ENCODE results near the gene SLC38A3. TPM values are rescaled to one million over a fixed set of nuclear protein-coding genes. Genes with fewer than 3 reads are reported as not detected.

SLC38A3 gene
- total and polyA plus RNA-seq, 2 of the 8 experiments (the other 6 are each of a cell fraction or from before 2014, with no cell fraction given), result 1.2 to 3.7 TPM

DNA sequence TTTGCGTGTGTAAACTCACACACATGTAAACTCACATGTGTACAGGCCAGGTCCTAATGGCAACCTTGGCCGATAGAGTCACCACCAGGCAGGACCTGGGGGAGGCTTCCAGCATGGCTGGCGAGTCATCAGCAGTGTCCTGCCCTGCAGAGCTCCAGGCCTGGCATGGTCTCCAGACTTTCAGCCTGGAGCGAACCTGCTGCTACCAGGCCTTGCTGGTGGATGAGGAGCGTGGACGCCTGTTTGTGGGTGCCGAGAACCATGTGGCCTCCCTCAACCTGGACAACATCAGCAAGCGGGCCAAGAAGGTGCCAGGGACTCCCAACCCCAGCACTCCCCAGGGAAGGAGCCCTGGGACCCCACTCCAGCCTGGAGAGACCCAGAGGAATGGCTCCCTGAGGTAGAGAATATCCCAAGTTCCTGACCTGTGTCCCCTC, 64.9 kb downstream of the SLC38A3 start:
- Histone ChIP-seq H3K27me3 (replicated peaks in 1 of 4; ENCODE audit: control insufficient read depth in 3 of 4, extremely low read depth in 1 of 4, insufficient read depth in 3 of 4, low read length in 3 of 4) (peaks cover 14 to 25% (median 20%) of the 10 kb centered on the region in 4 experiments), H2AK5ac (ENCODE audit: low read depth, low read length) (peak overlapping the region; percentile 2), H3K23me2 (ENCODE audit: low read depth, low read length) (peaks cover 2% of the 10 kb centered on the region; the same call in 1 of the 2 replicates), H3K4me1 (replicated peaks in 1 of 4; ENCODE audit: control insufficient read depth in 3 of 4, insufficient read depth in 4 of 4, low read length in 3 of 4) (peaks cover 0 to 45% (median 35%) of the 10 kb centered on the region in 4 experiments; a peak in 6 of 7 replicates), H2AFZ (ENCODE audit: low read length) (no peak overlapping the region), H2BK5ac (ENCODE audit: low read depth, low read length) (peak overlapping the region; percentile 39; the same call in 1 of the 2 replicates), H2BK15ac (ENCODE audit: low read length) (peak overlapping the region; percentile 99; the same call in 1 of the 2 replicates), H3K4me3 (ENCODE audit: extremely low read depth in 1 of 4, insufficient read depth in 2 of 4, low read depth in 3 of 4, low read length in 4 of 4) (no peak overlapping the region), H3K9ac (replicated peaks in 1 of 4; ENCODE audit: extremely low read depth in 1 of 4, low read depth in 3 of 4, low read length in 3 of 4) (no peak overlapping the region), H3K79me1 (ENCODE audit: low read depth, low read length) (no peaks in the 10 kb centered on the region), H3K27ac (ENCODE audit: low read depth, low read length) (no peak overlapping the region), H3K4me2 (ENCODE audit: insufficient read depth in 1 of 2, low read depth in 2 of 2, low read length in 2 of 2) (0 out of 4 replicates have a peak overlapping the region, but pooled peaks of 1 of the 2 experiments have one; percentile 28), H3K56ac (replicated peaks; ENCODE audit: insufficient read length, low read depth, low read length) (no peak overlapping the region), H3K23ac (ENCODE audit: insufficient read length) (no peak overlapping the region), H4K91ac (replicated peaks; ENCODE audit: insufficient read length, low read length) (peak overlapping the region; percentile 68), H3K18ac (ENCODE audit: extremely low read depth, low read length) (peak overlapping the region; percentile 48), H3K36me3 (ENCODE audit: control insufficient read depth in 2 of 4, insufficient read depth in 4 of 4, low read length in 3 of 4) (no peaks in the 10 kb centered on the region), H3K14ac (ENCODE audit: insufficient read length) (no peak overlapping the region), H3K9me3 (ENCODE audit: insufficient read depth in 2 of 2, low read depth in 1 of 2, low read length in 1 of 2) (no peaks in the 10 kb centered on the region), H2BK20ac (ENCODE audit: low read length) (peak overlapping the region; percentile 61; the same call in 1 of the 2 replicates), H4K20me1 (replicated peaks in 1 of 2; ENCODE audit: control insufficient read depth in 1 of 2, insufficient read depth in 2 of 2, low read length in 2 of 2) (peaks cover 0 to 1% of the 10 kb centered on the region in 2 experiments), H3K4ac (replicated peaks; ENCODE audit: insufficient read length, low read depth, low read length) (peak overlapping the region; percentile 65), H3K79me2 (ENCODE audit: control insufficient read depth in 1 of 2, insufficient read depth in 2 of 2, low read length in 2 of 2) (no peaks in the 10 kb centered on the region), H2BK12ac (ENCODE audit: low read depth, low read length) (peak overlapping the region; percentile 80; the same call in 1 of the 2 replicates), H2BK120ac (replicated peaks; ENCODE audit: low read depth, low read length) (no peak overlapping the region), H4K5ac (ENCODE audit: insufficient read length, low read depth, low read length) (no peak overlapping the region), H4K8ac (ENCODE audit: extremely low read depth, insufficient read depth, low read length) (peak overlapping the region; percentile 57)
- DNase-seq (ENCODE audit: low read depth in 1 of 2, low spot score in 2 of 2) (no peak), FAIRE-seq (no peak)
- ChIA-PET CTCF (ENCODE audit: partially characterized antibody) (interaction anchor here (0.5 to 53.5 kb wide), 8 partner anchors 12 to 1521 kb away, joined by 3 to 2149 read pairs (median 26); partner anchors contain the start of genes GNAI2, IFRD2 and SLC38A3), POLR2A (ENCODE audit: partially characterized antibody) (interaction anchor here (4.4 kb wide), 1 partner anchor 10 kb away, joined by 35 read pairs; no protein-coding TSS in a partner anchor)
- 90% methylated on average over 8 of the region's 8 CpGs; no CpG with 5 or more reads in 1 of the 2 experiments for WGBS, 2 experiments (ENCODE audit: extremely low coverage in 1 of 2, insufficient coverage in 1 of 2, insufficient read length in 1 of 2, insufficient replicate concordance in 2 of 2, low coverage in 1 of 2, low lambda C conversion rate in 2 of 2, missing lambda C conversion rate in 1 of 2)
- TF ChIP-seq SP1 (IDR thresholded peaks at IDR 0.05; ENCODE audit: low read depth, low read length) (no peak), SRF (IDR thresholded peaks at IDR 0.05; ENCODE audit: low read depth, low read length) (no peak), KDM4A (IDR thresholded peaks at IDR 0.05; ENCODE audit: low read depth, low read length, severe bottlenecking) (no peak), HDAC6 (IDR thresholded peaks at IDR 0.05; ENCODE audit: low read depth, low read length) (no peak), GTF2F1 (IDR thresholded peaks at IDR 0.05; ENCODE audit: borderline replicate concordance, low read depth, low read length) (no peak), KDM1A (IDR thresholded peaks at IDR 0.05; ENCODE audit: borderline replicate concordance, low read length) (no peak), CHD1 (IDR thresholded peaks at IDR 0.05; ENCODE audit: low read depth, low read length) (no peak), RFX5 (IDR thresholded peaks at IDR 0.05; ENCODE audit: borderline replicate concordance, low read depth, low read length) (no peak)
- TF ChIP-seq, protein P1, sequence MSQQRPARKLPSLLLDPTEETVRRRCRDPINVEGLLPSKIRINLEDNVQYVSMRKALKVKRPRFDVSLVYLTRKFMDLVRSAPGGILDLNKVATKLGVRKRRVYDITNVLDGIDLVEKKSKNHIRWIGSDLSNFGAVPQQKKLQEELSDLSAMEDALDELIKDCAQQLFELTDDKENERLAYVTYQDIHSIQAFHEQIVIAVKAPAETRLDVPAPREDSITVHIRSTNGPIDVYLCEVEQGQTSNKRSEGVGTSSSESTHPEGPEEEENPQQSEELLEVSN (IDR thresholded peaks at IDR 0.05), result no peak
- TF ChIP-seq, protein P2, sequence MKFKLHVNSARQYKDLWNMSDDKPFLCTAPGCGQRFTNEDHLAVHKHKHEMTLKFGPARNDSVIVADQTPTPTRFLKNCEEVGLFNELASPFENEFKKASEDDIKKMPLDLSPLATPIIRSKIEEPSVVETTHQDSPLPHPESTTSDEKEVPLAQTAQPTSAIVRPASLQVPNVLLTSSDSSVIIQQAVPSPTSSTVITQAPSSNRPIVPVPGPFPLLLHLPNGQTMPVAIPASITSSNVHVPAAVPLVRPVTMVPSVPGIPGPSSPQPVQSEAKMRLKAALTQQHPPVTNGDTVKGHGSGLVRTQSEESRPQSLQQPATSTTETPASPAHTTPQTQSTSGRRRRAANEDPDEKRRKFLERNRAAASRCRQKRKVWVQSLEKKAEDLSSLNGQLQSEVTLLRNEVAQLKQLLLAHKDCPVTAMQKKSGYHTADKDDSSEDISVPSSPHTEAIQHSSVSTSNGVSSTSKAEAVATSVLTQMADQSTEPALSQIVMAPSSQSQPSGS (IDR thresholded peaks at IDR 0.05; ENCODE audit: low read length), result no peak

Measured in H1 (cell line).